Limb (tissue), 2 donors: ENCODE data around the gene CD81.
A peak's percentile ranks its signal among the peaks of the same experiment; 100 is the strongest.

Experiments used
- DNase-seq, 2 donors: peaks; one replicate each; pipeline ENCODE4 v3.0.0-alpha.2; 2016; ENCODE audit errors: extremely low spot score in 2 of 2

CD81 gene

GRCh38 chr11:2375964-2376551 lies 1.1 kb upstream of the CD81 start:
- no peak for DNase-seq

DNA sequence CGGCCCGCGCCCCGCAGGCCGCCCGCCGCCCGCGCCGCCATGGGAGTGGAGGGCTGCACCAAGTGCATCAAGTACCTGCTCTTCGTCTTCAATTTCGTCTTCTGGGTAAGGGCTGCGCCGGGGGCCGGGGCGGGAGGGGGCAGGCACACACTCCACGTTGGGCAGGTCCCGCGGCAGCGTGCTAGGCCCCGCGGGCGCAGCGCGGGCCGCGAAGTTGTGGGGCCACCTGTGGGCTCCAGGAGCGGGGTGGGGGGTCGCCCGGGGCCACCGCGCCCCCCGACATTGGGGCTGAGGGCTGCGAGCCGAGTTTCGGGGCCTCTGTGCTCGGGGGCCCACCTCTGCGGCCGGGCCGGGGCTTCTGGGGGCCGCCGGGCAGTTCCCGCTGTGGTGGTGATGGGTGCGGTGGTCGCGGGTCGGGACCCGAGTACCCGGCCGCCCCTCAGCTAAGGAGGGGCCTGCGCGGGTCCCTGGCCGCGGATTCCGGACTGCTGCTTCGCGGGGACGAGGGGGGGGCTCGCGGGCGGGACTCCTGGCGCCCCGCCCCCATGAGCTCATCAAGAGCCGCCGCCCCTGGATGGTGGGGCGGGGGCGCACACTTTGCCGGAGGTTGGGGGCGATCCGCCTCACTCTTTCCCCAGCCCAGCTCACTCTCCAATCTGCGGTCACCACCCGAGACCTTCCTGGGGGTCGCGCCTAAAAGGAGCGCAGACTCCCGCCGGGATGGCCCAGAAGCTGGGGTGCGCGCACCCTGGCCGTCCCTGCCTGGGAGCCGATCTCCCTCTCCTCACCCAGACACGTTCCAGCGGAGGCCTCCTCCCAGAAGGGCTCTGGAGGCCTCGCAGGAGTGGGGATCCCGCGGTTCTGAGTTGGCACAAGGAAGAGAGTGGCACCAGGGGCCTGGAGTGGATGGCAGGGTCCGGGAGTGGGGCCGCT lies 667 bp downstream of the CD81 start:
- DNase-seq: peak; percentile 70 to 89

- peak in 1 of 2 donors; percentile 72 for DNase-seq
Observed at GRCh38 chr11:2378527-2379210, 1.6 kb downstream of the CD81 start.

DNA sequence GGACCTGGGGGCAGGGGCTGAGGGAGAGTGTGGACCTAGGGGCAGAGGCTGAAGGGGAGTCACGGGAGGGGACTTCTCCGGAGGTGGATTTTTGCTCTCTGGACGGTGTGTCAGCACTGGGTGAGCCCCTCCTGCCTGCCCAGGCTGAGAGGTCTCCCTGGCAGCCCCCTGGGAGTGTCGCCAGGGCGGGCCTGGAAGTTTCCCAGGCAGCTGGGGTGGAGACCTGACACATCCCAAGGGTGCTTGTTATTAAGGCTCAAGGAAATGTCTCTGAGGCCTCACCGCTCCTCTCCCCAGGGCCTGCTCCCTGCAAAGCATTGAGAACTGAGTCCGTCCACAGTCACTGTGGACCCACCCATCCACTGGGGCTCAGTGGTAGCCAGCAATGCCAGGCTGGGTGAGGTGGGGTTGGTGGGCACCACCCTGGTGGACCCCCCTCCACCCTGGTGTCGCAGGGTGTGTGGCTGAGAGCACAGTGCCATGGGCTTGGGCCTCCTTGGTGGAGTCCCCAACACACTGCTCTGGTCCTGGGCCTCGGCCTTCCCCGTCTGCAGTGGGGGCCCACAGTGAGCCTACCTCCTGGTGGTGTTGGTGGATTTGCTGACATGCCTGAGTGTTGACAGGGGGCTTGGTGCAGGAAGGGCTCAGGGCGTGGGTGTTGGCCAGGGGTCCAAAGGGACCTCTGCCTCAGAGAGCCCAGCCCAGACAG lies 2.5 kb downstream of the CD81 start:
- DNase-seq: peak in 1 of 2 donors; percentile 32

DNA sequence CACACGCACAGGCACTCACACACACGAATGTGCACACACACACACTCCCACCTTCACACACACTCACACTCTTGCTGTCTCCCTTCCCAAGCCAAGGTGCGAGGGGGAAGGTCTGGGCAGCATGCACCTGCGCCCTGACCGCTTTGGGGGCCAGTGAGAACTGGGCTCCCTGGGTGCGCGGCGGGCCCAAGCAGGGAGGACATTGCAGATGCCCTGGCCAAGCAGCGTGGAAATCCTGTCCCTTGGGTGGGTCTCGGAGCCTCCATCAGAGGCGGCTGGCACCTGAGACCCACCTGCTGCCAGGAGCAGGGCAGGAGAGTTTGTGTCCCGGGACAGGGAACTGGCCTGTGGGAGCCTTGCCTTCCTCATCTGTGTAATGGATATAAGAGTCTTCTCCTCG lies 3.3 kb downstream of the CD81 start:
- no peak for DNase-seq

DNA sequence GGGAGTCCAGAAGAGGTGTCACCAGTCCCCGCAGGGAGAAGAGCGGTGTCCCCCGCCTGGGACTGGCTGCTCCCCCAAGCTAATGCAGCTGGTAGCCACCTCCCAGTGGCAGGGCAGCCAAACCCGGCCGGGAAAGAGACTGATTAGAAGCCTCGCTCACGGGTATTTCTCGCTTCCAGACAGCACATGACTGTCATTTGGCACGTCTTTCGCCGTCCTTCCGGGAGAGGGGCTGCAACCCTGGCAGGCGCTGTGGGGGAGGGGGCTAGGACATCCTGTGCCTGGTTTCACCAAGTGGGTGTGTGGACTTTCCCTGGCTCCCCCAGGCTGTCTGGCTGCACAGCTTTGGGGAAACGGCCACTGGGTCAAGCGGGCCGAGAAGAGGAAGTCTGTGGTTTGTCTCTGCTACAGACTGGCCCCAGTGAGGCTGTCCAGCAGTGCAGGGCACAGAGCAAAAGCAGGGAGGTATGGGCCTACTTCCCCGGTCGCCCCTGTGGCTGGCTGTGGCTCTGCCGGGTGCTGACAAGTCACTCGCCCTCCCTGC lies 3.8 kb downstream of the CD81 start:
- DNase-seq: no peak

GRCh38 chr11:2381494-2382128 lies 4.5 kb downstream of the CD81 start:
- DNase-seq: no peak

DNA sequence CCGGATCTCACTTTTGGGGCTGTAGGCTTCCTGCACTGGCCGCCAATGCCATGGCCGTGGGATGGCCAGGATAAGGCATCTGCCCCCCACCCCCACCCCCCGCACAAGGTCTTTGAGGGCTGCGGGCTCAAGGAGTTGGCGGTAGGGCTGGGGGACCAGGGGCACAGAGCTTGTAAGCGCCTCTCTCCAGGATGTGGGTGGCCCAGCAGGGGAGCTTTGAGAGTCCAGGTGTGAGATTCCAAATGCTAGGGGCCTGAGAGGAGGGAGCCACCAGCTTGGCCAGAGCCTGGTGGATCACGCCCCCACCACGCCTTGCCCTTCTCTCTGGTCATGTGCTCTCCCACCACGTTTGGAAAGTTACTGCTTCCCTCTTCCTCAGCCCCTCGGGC lies 5.0 kb downstream of the CD81 start:
- no peak for DNase-seq

GRCh38 chr11:2382936-2383851 lies 6.1 kb downstream of the CD81 start:
- no peak for DNase-seq

GRCh38 chr11:2383852-2384804 lies 7.0 kb downstream of the CD81 start:
- no peak for DNase-seq

DNA sequence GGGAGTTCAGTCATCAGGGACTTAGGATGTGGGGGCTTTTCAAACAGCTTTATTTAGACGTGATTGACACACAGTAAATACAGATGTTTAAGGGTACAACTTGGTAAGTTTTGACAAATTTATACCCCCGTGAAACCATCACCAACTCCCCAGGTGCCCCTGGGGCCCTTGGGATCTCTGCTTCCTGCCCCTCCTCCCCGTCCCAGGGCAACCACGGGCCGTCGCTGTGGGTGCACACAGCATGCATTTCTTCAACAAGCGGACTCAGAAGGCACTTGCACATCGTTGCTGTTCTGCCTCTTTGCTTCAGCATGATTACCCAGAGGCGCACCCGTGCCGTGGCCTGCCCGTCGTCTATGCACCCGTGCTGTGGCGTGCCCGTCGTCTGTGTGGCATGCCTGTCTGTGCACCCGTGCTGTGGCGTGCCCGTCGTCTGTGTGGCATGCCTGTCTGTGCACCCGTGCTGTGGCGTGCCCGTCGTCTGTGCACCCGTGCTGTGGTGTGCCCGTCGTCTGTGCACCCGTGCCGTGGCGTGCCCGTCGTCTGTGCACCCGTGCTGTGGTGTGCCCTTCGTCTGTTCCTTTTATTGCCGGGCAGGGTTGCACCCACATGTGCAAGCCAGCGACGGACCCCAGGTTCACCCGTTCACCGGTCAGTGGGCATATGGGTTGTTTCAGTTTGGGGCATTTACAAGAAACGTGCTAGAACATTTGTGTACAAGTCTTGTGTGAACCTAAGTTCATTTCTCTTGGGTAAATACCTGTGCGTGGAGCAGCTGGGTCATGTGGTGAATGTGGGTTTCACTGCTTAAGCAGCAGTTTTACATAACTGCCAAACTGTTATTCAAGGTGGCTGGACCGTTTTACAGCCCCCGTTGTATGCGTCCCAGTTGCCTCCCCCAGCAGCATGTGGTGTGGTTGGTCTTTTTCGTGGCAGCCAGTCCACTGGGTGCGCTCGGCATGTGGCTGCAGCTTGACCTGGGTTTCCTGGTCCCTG lies 8.3 kb downstream of the CD81 start:
- DNase-seq: no peak

DNA sequence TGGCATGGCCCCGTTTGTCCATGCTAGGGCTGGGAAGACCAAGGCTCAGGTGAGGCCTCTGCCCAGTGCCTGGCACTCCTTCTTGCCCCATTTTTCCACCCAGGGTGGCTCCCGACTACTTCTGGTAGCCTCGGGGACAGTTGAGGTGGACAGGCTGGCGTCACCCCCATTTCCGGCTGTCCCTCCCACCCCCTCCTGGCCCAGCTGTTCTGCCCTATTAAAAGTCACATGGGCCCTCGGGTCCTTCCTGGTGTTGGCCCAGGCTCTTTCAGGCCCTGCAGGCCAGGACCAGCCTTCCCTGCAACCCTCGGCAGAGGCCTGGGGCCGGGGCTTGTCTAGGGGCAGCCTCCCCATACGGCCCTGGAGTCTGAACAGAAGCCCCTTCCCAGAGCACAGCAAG lies 9.5 kb downstream of the CD81 start:
- DNase-seq: no peak

GRCh38 chr11:2387266-2387987 lies 10.3 kb downstream of the CD81 start:
- no peak for DNase-seq

DNA sequence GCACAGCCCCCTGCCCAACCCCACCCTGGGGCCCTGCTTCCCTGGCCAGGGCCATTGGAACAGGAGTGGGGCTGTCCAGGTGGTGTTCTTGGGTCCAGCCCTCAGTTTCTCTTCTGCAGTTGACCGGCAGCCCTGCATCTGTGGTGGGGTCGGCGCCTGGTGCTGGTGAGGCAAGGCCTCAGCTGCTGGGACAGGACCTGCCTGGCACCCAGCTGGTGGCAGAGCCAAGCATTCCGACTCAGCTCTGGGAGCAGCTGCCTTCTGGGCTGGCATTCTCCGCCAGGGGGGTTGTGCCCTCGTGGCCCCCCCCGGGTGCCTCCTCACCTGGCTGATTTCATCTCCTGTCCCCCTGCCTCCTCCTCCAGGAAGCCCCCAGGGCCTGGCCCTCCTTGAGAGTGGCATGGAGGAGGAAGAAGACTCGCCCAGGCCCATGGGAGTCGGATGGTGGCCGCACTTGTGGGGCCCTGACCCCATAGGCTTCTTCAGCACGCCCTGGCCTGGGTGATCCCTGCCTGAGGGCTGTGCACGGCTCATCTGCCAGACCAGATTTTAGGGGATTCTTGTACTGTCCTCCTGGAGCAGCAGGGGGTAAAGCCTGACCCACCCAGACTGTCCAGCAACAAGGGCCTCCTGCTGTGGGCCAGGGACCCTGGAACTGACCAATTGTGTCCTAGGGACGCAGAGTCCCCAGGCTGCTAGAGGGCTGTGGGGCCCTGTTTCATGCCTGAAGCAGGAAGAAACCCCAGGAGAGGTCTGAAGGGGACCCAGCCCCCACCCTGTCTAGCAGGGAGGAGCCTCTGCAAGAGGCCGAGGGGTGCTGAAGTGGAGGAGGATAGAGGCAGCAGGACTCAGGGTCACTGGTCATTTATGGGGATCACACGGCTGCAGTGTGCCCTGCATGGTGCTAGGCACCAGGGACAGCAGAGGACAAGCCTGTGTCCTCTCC lies 11.6 kb downstream of the CD81 start:
- DNase-seq: no peak

DNA sequence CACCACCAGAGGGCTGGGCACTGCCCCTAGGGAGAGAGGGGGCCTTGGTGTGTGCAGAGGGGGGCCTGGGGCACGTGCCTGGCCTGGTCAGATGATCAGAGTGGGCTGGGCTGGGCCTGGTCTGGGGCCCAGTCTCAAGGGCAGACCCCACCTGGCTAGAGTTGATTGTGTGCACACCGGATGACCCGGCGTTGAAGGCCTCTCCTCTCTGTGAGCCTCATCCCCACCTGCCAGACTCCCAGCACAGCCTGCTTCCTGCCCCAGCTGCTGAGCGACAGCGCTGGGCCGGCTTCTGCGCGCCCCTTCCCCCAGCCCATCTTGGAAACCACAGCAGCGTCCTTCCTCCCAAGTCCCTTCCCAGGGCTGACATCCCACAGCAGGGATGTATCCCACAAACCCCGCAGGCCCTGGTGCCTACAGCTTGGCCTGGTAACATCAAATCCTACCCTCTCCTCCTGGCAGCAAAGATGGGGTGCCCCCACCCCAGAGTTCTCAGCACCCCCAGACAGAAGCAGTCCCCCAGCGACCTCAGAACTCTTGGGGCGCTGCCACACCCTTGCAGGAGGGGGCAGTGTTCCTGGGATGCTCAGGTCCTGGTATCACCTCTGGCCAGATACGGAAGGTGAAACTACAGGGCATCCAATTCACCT lies 12.4 kb downstream of the CD81 start:
- DNase-seq: no peak
